A673 (cell line): Measurements from ENCODE around the gene GALNT9.

ENCODE experiments used
- CTCF ChIP-seq: fragments of 300-800, 200-600 bp; sonication (generic); conservative IDR thresholded peaks from 2 replicates; pipeline ENCODE4 v1.5.1; 2017; ENCODE audit warnings: low read depth, mild to moderate bottlenecking, antibody characterized with exemption, low read length, moderate library complexity, mixed read lengths
- EZH2 ChIP-seq: fragments of 200-600 bp; sonication (generic); IDR thresholded peaks from 2 replicates; pipeline ENCODE4 v1.6.1; 2017; ENCODE audit warnings: borderline replicate concordance, low read depth, mild to moderate bottlenecking, mixed read lengths, antibody characterized with exemption, low read length; ENCODE audit not compliant: poor library complexity, severe bottlenecking

DNA sequence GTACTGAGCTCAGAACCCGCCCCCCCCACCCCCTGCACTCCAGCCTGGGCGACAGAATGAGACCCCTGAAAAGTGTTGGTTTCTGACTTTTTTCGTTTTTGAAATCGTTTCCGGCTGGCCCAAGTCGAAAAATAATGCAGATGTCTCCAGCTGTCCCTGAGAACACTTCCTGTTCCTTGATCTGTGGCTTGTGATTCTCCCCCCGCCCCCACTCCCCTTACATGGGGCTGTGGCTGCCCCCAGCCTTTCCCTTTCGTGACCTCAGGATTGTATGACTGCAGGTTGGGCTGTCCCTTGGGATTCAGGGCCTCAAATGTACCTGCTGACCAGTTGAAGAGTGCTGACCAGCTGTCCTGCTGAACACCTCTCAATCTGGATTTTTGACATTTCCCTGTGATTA, 151.1 kb downstream of the GALNT9 start:
- TF ChIP-seq CTCF (no peak), EZH2 (no peak)
